HG03196 (cell line): ENCODE measurements around the gene ADCY1.
"Not testable (repeated sequence)": the region's sequence is repeated elsewhere in the genome, so short reads cannot be mapped to it uniquely, and the experiment has no call there.

Source experiments
- ATAC-seq: cut with Tn5 transposase; IDR thresholded peaks from one replicate; pipeline ENCODE4 v1.9.1; 2021; ENCODE audit not compliant: unreplicated experiment

The ADCY1 gene

GRCh38 chr7:45726883-45727282 is 152.7 kb downstream of the ADCY1 start:
- no peak for ATAC-seq

DNA sequence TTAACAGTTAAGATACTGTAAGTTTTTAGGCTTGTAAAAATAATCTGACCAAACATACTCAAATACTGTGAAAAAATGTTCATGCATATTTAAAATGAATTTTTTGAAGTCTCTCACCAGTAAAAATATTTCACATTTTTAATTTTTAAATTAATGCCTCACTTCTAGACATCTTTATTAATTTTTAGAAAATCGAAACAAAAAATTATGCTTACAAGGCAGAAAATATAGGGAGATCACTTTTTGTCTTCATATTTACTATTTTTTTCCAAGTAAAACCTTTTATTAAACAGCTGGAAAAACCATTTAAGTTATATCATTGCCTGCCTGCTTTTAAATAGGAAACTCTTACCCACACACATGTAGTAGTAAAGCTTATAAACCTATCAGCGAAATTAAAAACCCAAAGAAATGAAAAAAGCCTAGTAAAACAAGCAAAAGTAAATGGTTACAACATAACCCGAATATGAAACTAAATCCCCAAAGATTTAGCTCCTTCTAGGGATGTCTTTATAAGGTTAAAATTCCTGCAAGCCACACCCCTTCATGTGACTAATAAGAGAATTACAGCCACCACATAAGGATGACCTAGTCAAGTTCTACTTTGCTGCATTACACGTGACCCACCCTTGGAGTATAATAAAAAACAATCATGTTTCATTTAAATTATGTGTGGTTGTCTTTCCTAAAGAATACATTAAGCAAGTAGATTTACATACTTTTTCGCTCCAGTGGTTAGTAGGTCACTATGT is 157.7 kb downstream of the ADCY1 start:
- ATAC-seq: not testable (repeated sequence)

DNA sequence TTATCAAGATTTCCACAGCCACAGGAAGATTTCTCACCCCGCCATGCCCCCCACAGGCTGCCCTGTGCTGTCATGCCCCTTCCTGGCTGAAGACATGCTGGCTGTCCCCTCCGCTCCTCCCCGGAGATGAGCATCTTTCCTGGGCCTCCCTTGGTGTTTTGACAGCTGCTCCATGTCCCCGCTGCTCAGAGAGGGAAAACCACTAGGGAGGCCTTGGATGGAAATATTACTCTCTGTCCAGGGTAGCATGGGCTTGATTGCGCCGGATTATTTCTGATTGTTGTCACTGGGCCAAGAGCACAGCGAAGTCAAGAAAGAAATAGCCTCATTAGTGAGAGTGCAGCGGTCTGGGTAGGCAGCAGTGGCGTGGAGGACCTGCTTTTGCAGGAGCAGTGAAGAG is 164.8 kb downstream of the ADCY1 start:
- ATAC-seq: not testable (repeated sequence)

DNA sequence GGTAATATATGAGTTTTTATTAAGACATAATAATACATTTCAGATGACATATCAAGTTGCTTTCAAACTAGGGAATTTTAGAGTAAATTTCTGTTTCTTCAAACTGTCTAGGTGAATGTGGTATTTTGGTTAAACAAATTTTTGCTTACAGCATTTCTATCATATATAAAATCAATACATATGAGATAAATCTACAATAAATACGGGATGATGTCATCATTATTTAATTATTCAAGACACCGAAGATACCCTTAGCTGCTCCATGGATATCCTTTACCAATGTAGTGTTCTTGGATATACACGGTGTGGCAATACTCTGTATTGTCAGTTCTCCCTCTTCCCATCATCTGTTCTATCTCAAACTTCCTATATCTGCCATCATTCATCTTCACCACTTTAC is 166.4 kb downstream of the ADCY1 start:
- not testable (repeated sequence) for ATAC-seq

- not testable (repeated sequence) for ATAC-seq
Measured at GRCh38 chr7:45748976-45749375, 174.8 kb downstream of the ADCY1 start.

DNA sequence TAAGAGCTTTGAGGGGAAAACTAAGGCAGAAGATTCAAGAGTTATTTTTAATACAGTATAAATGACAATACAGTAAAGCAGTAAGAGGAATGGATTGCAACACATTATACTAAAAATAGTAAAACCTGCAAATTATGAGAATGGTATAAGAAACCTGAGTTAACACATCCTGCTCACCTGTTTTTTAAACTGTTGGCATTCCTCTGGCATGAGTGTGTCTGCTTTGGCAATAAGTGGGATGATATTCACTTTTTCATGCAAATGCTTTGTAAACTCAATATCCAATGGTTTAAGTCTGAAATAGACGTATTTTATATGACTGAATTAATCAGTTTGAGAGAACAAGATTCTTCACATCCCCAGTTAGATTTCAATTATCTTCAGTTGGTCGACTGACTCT is 177.2 kb downstream of the ADCY1 start:
- ATAC-seq: not testable (repeated sequence)

DNA sequence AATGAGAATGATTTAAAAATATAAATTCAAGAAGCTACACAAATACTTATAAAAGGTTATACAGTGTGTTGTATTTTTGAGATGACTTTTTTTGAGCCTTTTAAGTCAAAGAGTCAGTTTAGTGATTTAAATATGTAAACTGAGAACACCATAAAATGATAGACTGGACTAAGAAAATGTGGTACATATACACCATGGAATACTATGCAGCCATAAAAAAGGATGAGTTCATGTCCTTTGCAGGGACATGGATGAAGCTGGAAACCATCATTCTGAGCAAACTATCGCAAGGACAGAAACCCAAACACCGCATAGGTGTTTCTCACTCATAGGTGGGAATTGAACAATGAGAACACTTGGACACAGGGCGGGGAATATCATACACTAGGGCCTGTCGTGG is 182.2 kb downstream of the ADCY1 start:
- not testable (repeated sequence) for ATAC-seq

DNA sequence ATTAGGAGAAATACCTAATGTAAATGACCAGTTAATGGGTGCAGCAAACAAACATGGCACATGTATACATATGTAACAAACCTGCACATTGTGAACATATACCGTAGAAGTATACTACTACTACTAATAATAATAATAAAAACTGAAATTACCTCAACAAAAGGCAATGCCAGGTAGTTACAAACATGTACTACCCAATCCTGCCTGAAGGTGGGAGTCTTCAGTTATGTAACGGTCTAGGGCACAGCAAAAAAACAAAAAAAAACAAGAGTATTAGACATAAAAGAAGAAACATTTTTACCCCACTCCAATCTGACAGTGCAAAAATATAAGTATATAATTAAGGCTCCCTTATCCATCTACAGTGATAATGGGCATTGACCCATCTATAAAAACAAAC is 182.6 kb downstream of the ADCY1 start:
- not testable (repeated sequence) for ATAC-seq

DNA sequence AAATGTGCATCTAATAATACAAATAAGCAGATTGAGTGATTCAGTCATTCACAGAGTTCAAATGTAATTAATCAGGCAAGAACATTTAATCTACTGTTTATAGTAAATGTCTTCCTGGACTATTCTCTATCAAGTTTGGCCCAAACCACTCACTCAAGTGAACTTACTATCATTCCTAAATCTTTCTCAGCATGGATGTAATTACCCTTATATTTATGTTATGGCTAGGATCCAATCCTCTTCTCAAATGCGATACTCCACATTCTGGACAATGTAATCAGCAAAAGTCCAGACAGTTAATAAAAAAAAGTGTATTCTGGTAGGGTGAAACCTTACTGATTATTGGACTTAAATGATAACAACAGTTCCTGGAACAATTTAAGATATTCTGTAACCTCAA is 185.3 kb downstream of the ADCY1 start:
- ATAC-seq: not testable (repeated sequence)

GRCh38 chr7:45761545-45762205 is 187.5 kb downstream of the ADCY1 start:
- ATAC-seq: not testable (repeated sequence)

DNA sequence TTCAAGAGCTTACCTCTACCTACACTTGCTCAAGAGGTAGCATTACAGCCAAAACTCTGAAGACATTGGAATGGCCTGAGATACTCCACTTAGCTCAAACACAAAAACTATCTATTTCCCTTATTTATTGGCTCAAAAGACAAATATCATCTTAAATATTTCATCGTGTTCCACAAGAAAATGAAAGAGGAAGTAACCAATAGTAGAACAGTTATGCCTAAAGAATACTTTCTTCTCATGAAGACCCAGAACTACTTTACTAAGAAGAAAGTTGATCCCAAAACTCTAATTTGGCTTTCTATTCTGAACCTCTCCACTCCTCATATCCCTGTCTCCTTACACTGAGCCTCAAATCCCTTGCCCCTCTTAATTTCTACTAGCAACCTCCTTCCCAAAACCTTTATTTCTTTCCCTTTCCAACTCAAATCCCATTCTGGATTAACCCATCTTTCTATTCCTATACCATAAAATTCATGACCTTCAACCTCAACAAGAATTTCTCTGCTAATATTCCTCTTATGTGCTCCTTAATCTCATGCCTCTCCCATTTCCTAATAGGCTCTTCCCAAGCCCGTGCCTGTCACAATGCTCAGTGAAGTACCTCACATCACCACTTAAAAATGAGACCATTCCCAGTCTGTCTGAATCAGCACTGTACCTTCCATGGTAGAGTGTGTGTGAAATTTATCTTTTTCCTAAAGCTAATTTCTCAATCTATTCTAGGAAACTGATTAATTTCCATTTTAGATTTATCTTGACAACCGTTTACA is 188.2 kb downstream of the ADCY1 start:
- ATAC-seq: not testable (repeated sequence)

DNA sequence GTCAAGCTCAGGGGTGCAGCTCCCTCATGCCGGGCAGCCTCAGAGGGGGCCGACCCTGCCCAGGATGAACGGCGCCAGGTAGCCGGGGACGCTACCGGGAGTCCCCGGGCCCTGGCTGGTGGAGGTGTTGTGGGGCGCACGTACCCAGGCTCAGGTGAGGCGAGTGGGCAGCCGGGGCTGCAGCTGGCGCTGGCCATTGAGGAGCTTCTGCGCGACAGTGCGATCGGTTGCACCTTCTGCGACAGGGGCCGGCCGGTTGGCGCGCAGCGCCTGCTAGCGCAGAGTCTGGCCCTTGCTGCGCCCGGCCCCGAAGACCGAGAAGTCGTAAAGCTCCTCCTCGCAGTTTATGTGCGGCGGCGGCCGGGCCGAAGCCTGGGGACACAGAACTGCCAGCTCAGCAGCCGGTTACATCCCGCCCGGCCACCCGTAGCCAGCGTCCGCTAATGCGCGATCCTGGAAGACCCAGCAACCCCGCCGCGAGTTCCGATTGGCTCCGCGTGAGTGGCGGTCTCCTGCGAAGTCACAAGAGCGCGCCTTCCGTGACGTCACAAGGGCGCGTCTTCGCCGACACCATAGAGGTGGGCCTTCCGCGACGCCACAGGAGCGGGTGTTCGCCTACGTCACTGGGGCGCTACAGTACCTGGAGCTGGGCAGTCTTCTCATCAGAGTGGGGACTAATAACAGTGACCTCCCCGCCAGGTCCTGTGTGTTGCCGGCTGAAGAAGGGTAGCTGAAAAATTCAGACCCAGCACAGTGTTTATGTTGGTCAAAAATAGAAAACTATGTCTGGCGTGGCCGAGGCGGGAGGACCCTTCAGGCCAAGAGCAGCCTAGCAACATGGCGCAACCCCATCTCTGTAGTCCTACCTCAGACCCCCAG is 194.6 kb downstream of the ADCY1 start:
- peak; percentile 100 for ATAC-seq

DNA sequence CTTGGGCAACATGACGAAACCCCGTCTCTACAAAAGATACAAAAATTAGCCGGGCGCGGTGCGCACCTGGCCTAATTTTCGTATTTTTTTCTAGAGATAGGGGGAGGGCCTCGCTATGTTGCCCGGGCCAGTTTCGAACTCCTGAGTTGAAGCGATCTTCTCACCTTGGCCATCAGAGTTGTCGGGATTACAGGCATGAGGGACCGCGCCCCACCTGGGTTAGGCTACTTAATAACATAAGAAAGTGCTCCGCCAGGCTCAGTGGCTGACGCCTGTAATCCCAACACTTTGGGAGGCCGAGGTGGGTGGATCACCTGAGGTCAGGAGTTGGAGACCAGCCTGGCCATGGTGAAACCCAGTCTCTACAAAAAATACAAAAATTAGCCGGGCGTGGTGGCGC is 195.5 kb downstream of the ADCY1 start:
- not testable (repeated sequence) for ATAC-seq
